GM18909 (cell line): ENCODE results near the gene CCDC102A.
"Not testable (repeated sequence)": the region's sequence is repeated elsewhere in the genome, so short reads cannot be mapped to it uniquely, and the experiment has no call there.

ENCODE experiments used
- ATAC-seq: cut with Tn5 transposase; IDR thresholded peaks from one replicate; pipeline ENCODE4 v1.9.1; 2021; ENCODE audit warnings: mild to moderate bottlenecking; ENCODE audit not compliant: unreplicated experiment, poor library complexity

The CCDC102A gene

GRCh38 chr16:57504491-57504890 lies 31.9 kb downstream of the CCDC102A start:
- ATAC-seq = no peak

GRCh38 chr16:57504001-57504400 lies 32.4 kb downstream of the CCDC102A start:
- ATAC-seq = no peak

GRCh38 chr16:57503366-57503765 lies 33.0 kb downstream of the CCDC102A start:
- ATAC-seq = no peak

GRCh38 chr16:57502048-57502775 lies 34.2 kb downstream of the CCDC102A start:
- no peak for ATAC-seq

GRCh38 chr16:57501492-57501891 lies 34.9 kb downstream of the CCDC102A start:
- no peak for ATAC-seq

GRCh38 chr16:57500578-57501111 lies 35.7 kb downstream of the CCDC102A start:
- ATAC-seq = no peak

- ATAC-seq = not testable (repeated sequence)
Observed at GRCh38 chr16:57499941-57500340, 36.4 kb downstream of the CCDC102A start.

- no peak for ATAC-seq
Observed at GRCh38 chr16:57498031-57498430, 38.3 kb downstream of the CCDC102A start.

GRCh38 chr16:57497121-57497520 lies 39.2 kb downstream of the CCDC102A start:
- ATAC-seq = no peak

GRCh38 chr16:57493767-57494166 lies 42.6 kb downstream of the CCDC102A start:
- no peak for ATAC-seq

- no peak for ATAC-seq
Observed at GRCh38 chr16:57489229-57489628, 47.1 kb downstream of the CCDC102A start.

- no peak for ATAC-seq
Observed at GRCh38 chr16:57486858-57487834, 49.2 kb downstream of the CCDC102A start.

- peak; percentile 87 for ATAC-seq
Observed at GRCh38 chr16:57485916-57486857, 50.2 kb downstream of the CCDC102A start, which contains the start of gene DOK4. DOK4 (minus strand) TSS chr16:57486493; CDS start chr16:57479507, 6,986 bp downstream.

- no peak for ATAC-seq
Observed at GRCh38 chr16:57485091-57485915, 51.1 kb downstream of the CCDC102A start.

- ATAC-seq = no peak
Observed at GRCh38 chr16:57484515-57485005, 51.8 kb downstream of the CCDC102A start.

GRCh38 chr16:57483725-57484514 lies 52.5 kb downstream of the CCDC102A start:
- ATAC-seq = no peak

GRCh38 chr16:57482845-57483545 lies 53.4 kb downstream of the CCDC102A start:
- ATAC-seq = no peak
